ENCODE results near the gene NUDT19.
"Not testable (repeated sequence)": the region's sequence is repeated elsewhere in the genome, so short reads cannot be mapped to it uniquely, and the experiment has no call there.

NUDT19 gene

GRCh38 chr19:32686847-32687475 is 4.7 kb upstream of the NUDT19 start:
- Mint-ChIP-seq H3K27ac (no peak overlapping the region), H3K9me3 (no peaks in the 10 kb centered on the region), H3K4me3 (no peak overlapping the region), H3K4me1 (peaks cover 18% of the 10 kb centered on the region), H3K27me3 (peaks cover 16% of the 10 kb centered on the region), H3K36me3 (no peaks in the 10 kb centered on the region)
- no peak for DNase-seq
- CTCF ChIA-PET, result interaction anchor here (0.6 kb wide), 1 partner anchor 127 kb away, joined by 3 read pairs; no protein-coding TSS in a partner anchor

GRCh38 chr19:32687681-32688080 is 3.9 kb upstream of the NUDT19 start:
- no peaks in the 10 kb centered on the region for H3K9me3 Mint-ChIP-seq
- no peak overlapping the region for H3K4me3 Mint-ChIP-seq
- CTCF ChIA-PET, result interaction anchor here (0.6 kb wide), 1 partner anchor 537 kb away, joined by 3 read pairs; no protein-coding TSS in a partner anchor
- H3K36me3 Mint-ChIP-seq, result peaks cover under 1% of the 10 kb centered on the region
- peaks cover 8% of the 10 kb centered on the region for H3K27me3 Mint-ChIP-seq
- no peak overlapping the region for H3K27ac Mint-ChIP-seq
- peaks cover 19% of the 10 kb centered on the region for H3K4me1 Mint-ChIP-seq
- DNase-seq, result no peak

- H3K27me3 Mint-ChIP-seq, result peaks cover 8% of the 10 kb centered on the region
- H3K4me1 Mint-ChIP-seq, result peaks cover 25% of the 10 kb centered on the region
- H3K36me3 Mint-ChIP-seq, result peaks cover 7% of the 10 kb centered on the region
- peaks cover 1% of the 10 kb centered on the region for H3K9me3 Mint-ChIP-seq
- no peak for DNase-seq
- CTCF ChIA-PET, result interaction anchor here (0.6 kb wide), 1 partner anchor 537 kb away, joined by 3 read pairs; no protein-coding TSS in a partner anchor
- H3K4me3 Mint-ChIP-seq, result no peak overlapping the region
- H3K27ac Mint-ChIP-seq, result no peak overlapping the region
Observed at GRCh38 chr19:32688311-32688710, 3.3 kb upstream of the NUDT19 start.

- Mint-ChIP-seq H3K9me3 (peaks cover 4% of the 10 kb centered on the region), H3K27ac (peak overlapping the region; percentile 93), H3K36me3 (peaks cover 39% of the 10 kb centered on the region), H3K27me3 (no peaks in the 10 kb centered on the region), H3K4me1 (peaks cover 54% of the 10 kb centered on the region), H3K4me3 (peak overlapping the region; percentile 94)
- peak; percentile 70 for DNase-seq
- CTCF ChIA-PET, result interaction anchor here (1.2 to 1.9 kb wide), 2 partner anchors 16 to 433 kb away, joined by 3 to 7 read pairs; no protein-coding TSS in a partner anchor
Observed at GRCh38 chr19:32691952-32692726, 518 bp downstream of the NUDT19 start.

- Mint-ChIP-seq H3K9me3 (peaks cover 4% of the 10 kb centered on the region), H3K36me3 (peaks cover 45% of the 10 kb centered on the region), H3K4me3 (peak overlapping the region; percentile 94), H3K27me3 (no peaks in the 10 kb centered on the region), H3K4me1 (peaks cover 54% of the 10 kb centered on the region), H3K27ac (peak overlapping the region; percentile 93)
- CTCF ChIA-PET, result no interaction called here
- DNase-seq, result no peak
Observed at GRCh38 chr19:32692727-32693061, 1.1 kb downstream of the NUDT19 start.

- H3K9me3 Mint-ChIP-seq, H3K27me3 Mint-ChIP-seq: not testable (repeated sequence)
- peaks cover 60% of the 10 kb centered on the region for H3K4me1 Mint-ChIP-seq
- H3K36me3 Mint-ChIP-seq, result peaks cover 52% of the 10 kb centered on the region
- CTCF ChIA-PET, result interaction anchor here (0.6 kb wide), 1 partner anchor 87 kb away, joined by 4 read pairs; no protein-coding TSS in a partner anchor
- peak overlapping the region; percentile 93 for H3K27ac Mint-ChIP-seq
- DNase-seq, result peak; percentile 48
- peak overlapping the region; percentile 94 for H3K4me3 Mint-ChIP-seq
Observed at GRCh38 chr19:32693151-32694108, 1.8 kb downstream of the NUDT19 start.

- H3K27me3 Mint-ChIP-seq, H3K9me3 Mint-ChIP-seq, DNase-seq, CTCF ChIA-PET: not testable (repeated sequence)
- H3K27ac Mint-ChIP-seq, result peak overlapping the region; percentile 34
- peaks cover 60% of the 10 kb centered on the region for H3K4me1 Mint-ChIP-seq
- H3K4me3 Mint-ChIP-seq, result peak overlapping the region; percentile 94
- H3K36me3 Mint-ChIP-seq, result peaks cover 61% of the 10 kb centered on the region
Observed at GRCh38 chr19:32694316-32694715, 2.7 kb downstream of the NUDT19 start.

- H3K9me3 Mint-ChIP-seq, DNase-seq, CTCF ChIA-PET, H3K27ac Mint-ChIP-seq, H3K27me3 Mint-ChIP-seq: not testable (repeated sequence)
- Mint-ChIP-seq H3K36me3 (peaks cover 66% of the 10 kb centered on the region), H3K4me1 (peaks cover 60% of the 10 kb centered on the region), H3K4me3 (peak overlapping the region; percentile 94)
Observed at GRCh38 chr19:32694851-32695250, 3.2 kb downstream of the NUDT19 start.

GRCh38 chr19:32695506-32695905 is 3.9 kb downstream of the NUDT19 start:
- Mint-ChIP-seq H3K4me1 (peaks cover 55% of the 10 kb centered on the region), H3K36me3 (peaks cover 73% of the 10 kb centered on the region), H3K4me3 (peak overlapping the region; percentile 30)
- H3K27me3 Mint-ChIP-seq, H3K9me3 Mint-ChIP-seq, DNase-seq, CTCF ChIA-PET, H3K27ac Mint-ChIP-seq: not testable (repeated sequence)

- H3K27me3 Mint-ChIP-seq, H3K4me3 Mint-ChIP-seq, DNase-seq, H3K27ac Mint-ChIP-seq, H3K9me3 Mint-ChIP-seq, CTCF ChIA-PET: not testable (repeated sequence)
- Mint-ChIP-seq H3K36me3 (peaks cover 83% of the 10 kb centered on the region), H3K4me1 (peaks cover 47% of the 10 kb centered on the region)
Observed at GRCh38 chr19:32696771-32697170, 5.2 kb downstream of the NUDT19 start.

GRCh38 chr19:32700129-32700528 is 8.5 kb downstream of the NUDT19 start:
- not testable (repeated sequence) for H3K4me3 Mint-ChIP-seq, H3K27me3 Mint-ChIP-seq, H3K27ac Mint-ChIP-seq, DNase-seq
- Mint-ChIP-seq H3K9me3 (peaks cover 13% of the 10 kb centered on the region), H3K4me1 (peaks cover 23% of the 10 kb centered on the region), H3K36me3 (peaks cover 88% of the 10 kb centered on the region)
- CTCF ChIA-PET, result interaction anchor here (0.6 kb wide), 1 partner anchor 411 kb away, joined by 3 read pairs; no protein-coding TSS in a partner anchor

- DNase-seq, result no peak
- H3K27me3 Mint-ChIP-seq, result no peaks in the 10 kb centered on the region
- no peak overlapping the region for H3K27ac Mint-ChIP-seq
- peaks cover 87% of the 10 kb centered on the region for H3K36me3 Mint-ChIP-seq
- CTCF ChIA-PET, result no interaction called here
- H3K4me1 Mint-ChIP-seq, result peaks cover 17% of the 10 kb centered on the region
- peaks cover 19% of the 10 kb centered on the region for H3K9me3 Mint-ChIP-seq
- H3K4me3 Mint-ChIP-seq, result no peak overlapping the region
Observed at GRCh38 chr19:32702010-32702409, 10.4 kb downstream of the NUDT19 start.

- H3K27me3 Mint-ChIP-seq, H3K4me3 Mint-ChIP-seq, H3K27ac Mint-ChIP-seq, DNase-seq: not testable (repeated sequence)
- Mint-ChIP-seq H3K4me1 (peaks cover 27% of the 10 kb centered on the region), H3K9me3 (peaks cover 18% of the 10 kb centered on the region), H3K36me3 (peaks cover 80% of the 10 kb centered on the region)
- CTCF ChIA-PET, result interaction anchor here (0.6 kb wide), 1 partner anchor 1499 kb away, joined by 4 read pairs; no protein-coding TSS in a partner anchor
Observed at GRCh38 chr19:32704006-32704405, 12.4 kb downstream of the NUDT19 start.

- H3K27ac Mint-ChIP-seq, result peak overlapping the region; percentile 62
- peaks cover 57% of the 10 kb centered on the region for H3K36me3 Mint-ChIP-seq
- H3K27me3 Mint-ChIP-seq, result no peaks in the 10 kb centered on the region
- peaks cover 22% of the 10 kb centered on the region for H3K4me1 Mint-ChIP-seq
- CTCF ChIA-PET, result interaction anchor here (1.1 kb wide), 1 partner anchor 110 kb away, joined by 3 read pairs; no protein-coding TSS in a partner anchor
- H3K4me3 Mint-ChIP-seq, result no peak overlapping the region
- DNase-seq, result peak; percentile 56
- peaks cover 13% of the 10 kb centered on the region for H3K9me3 Mint-ChIP-seq
Observed at GRCh38 chr19:32708457-32708856, 16.8 kb downstream of the NUDT19 start.
